Activated T-cell treated with anti-CD3 and anti-CD28 coated beads, Interleukin-2, amount 50 U/mL, for 1 hour (primary cell): ENCODE measurements around the gene NARF.
A peak's percentile ranks its signal among the peaks of the same experiment; 100 is the strongest.

Experiments
- DNase-seq: peaks from one replicate; pipeline ENCODE4 v3.0.0-alpha.2; 2020

The NARF gene

DNA sequence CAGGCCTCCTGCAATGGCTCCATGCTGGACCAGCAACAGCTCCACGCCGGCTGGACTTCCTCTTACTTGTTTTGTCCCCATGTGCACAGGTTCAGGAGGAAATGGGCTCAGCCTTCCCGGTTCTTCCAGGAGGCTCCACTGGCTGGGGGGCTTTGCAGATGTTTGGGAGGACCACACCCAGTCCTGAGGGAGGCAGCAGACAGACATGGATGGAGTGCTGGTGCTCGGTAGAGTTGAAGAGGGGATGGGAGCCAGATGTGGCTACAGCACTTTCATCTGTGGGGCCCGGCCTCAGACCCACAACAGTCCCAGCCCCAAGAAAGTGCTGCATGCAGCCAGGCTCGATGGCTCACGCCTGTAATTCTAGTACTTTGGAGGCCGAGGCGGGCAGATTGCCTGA, 21.8 kb downstream of the NARF start:
- DNase-seq: no peak

DNA sequence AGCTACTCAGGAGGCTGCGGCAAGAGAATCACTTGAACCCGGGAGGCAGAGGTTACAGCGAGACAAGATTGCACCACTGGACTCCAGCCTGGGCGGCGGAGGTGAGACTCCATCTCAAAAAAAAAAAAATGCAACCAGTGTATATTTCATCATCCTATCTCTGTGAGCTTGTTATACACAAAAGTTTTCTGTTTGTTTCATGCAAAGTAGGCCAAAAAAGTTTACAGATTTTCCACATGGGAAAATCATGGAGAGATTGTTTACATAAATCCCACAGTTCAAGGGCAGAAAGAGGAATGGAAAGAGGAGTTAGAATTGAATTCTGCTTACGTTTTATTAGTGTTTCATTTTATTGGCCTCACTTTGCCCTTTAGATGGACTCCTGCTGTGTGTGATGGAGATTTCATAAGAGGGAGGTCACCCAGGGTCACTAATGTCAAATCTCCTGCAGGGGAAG, 24.7 kb downstream of the NARF start:
- DNase-seq: no peak

DNA sequence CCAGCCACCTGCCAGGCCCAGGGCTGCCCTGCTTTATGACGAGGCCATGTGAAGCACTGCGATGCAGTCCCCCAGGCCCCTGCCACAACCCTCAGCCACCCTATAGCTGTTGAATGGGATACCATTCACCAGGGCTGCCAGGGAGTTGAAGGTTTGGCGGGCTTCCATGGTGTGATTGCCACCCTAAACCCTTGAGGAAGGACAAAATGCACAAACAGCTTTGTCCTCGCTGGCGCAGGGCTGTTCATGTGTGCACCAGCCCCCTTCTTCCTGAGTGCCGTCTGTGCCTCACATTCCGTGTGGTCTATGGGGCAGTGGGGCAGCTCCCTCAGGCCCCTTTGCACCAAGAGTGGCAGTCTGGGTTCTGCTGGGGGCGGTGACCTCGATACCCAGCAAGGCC, 25.3 kb downstream of the NARF start:
- DNase-seq: no peak

DNA sequence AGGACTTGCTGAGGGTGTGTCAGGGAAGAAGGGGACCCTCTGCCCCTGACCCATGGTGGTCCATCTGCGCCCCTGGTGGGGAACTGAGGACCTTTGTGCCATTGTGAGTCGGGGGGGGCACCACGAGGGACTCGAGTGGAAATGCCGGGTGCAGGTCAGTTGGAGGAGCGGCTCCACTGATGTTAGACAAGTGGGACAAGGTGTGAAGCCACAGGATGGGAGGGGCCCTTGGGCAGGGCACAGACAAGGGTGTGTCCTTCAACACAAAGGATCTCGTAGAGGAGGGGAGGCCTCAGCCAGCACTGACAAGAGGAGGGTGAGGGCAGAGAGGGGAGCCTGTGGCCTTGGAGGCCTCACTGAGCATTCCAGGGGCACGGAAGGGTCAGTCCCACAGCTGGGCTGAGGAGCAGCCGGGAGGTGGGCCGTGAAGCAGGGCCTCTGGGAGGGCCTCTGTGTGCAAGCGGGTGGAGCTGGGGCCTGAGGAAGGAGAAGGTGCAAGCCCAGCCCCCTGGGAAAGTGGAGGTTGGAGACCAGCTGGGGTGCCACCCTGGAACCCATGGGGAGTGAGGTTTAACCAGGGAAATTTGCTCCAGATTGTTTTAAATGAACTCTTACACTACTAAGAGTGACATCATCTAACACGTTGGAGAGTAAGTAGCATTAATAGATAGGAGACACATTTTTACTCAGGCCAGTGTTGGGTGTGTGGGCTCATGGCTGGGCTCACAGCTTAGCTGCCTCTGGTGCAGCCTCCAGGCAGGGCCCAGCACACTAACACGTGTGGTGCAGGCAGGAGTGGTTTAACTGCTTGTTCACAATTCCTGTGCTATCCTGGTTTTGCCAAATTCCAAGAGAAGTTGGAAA, 27.9 kb downstream of the NARF start:
- DNase-seq: no peak

DNA sequence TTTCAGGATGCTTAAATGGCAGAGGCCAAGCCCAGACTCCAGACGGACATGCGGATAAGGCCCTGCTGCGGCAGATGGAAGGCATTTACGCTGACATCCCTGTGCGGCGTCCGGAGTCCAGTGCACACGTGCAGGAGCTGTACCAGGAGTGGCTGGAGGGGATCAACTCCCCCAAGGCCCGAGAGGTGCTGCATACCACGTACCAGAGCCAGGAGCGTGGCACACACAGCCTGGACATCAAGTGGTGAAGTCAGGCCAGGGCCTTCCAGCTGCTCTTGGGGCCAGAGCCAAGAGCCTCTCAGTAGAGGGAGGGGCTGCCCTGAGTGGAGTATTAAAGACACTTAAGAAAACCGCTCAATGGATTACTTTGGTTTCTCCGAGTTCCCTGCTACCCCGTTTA, 29.4 kb downstream of the NARF start:
- no peak for DNase-seq

DNA sequence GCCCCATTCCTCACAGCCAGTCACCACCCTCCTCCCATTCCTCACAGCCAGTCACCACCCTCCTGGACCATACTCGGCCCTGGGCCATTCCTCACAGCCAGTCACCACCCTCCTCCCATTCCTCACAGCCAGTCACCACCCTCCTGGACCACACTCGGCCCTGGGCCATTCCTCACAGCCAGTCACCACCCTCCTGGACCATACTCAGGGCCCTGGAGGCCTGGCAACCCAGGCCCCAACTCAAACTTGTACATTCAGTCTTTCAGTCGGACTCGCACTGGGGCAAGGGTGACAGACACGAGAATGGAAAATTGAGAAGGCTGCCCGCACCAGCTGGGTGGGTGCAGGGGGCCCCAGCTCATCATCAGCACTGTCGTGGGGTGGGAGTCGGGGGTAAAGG, 30.6 kb downstream of the NARF start:
- no peak for DNase-seq

DNA sequence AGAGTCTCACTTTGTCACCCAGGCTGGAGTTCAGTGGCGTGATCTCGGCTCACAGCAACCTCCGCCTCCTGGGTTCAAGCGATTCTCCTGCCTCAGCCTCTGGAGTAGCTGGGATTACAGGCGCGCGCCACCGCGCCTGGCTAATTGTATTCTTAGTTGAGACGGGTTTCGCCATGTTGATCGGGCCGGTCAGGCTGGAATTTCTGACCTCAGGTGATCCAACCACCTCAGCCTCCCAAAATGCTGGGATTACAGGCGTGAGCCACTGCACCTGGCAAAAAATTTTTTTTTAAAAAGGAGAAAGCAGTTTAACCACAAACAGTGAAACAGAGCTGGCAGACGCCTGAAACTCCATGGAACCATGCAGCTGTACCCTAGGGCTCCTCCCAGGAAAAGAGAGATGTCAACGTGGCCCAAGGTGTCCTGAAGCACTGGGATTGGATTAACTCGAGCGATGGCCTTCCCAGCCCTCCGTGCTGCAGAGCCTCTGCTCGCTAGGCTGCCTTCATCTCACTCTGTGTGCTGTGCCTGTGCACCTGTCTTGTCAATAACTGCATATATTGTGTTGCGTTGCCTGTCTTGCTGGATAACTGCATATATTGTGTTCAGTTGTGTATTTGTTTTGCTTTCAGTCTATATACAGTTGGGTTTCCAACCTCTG, 31.4 kb downstream of the NARF start:
- DNase-seq: no peak

DNA sequence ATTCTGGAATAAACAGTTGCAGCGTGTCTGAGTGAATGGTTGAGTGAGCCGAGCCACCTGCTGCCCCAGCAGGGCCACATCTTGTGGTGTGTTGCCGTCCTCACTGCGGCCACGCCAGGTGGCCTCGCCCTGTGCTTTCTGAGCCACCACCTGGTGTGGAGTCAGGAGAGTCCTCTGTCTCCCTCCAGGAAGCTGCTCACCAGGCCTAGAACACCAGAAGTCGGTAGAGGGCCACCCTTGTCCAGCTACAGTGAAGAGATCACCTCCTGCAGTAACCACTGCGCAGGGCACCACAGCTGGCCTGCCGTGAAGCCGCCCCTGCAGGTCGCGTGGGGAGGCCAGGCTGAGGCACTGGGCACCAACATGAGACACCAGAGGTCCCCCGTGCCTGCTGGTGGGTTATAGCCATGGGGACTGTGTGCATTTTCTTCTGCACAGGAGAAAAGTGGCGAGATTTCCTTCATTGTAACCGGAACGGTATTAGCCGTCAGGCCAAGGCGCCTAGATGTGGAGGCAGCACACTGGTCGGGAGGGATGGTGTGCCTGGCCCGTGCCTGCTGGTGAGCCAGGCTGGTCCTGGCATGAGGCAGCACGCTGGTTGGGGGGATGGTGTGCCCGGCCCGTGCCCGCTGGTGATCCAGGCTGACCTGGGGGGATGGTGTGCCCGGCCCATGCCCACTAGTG, 32.1 kb downstream of the NARF start:
- DNase-seq: no peak

DNA sequence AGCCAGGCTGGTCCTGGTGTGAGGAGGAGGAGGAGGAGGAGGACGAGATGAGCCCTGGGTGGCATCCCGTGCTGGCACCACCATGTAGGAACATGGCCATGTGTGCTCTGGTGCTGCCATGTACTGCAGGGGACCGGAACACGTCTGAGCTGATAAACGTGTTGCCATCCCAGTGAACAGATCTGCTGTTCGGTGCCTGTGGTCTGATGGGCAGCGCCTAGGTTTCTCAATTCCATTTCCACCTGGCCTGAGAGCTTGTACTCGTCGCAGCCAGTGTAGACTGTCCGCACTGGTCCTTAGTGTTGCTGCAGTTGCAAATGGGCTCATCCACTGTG, 32.6 kb downstream of the NARF start:
- no peak for DNase-seq

DNA sequence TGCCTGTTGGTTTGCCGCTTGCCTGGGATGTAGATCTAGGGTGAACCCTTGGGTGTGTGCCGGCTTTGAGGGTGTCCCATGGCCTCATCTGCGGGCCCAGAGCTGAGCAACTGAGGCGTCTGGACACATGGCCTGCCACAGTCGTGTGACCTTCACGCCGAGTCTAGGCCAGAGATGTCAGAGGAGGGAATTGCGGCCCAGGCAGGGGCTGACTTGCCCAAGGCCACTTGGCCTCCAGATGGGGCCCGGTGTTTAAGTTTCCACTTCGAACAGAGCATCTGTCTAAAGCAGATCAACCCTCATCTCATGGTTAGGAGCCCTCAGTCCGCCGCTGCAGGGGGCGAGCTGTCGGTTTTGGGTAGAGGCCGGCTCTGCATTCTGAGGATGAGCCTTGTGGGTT, 33.0 kb downstream of the NARF start:
- no peak for DNase-seq

DNA sequence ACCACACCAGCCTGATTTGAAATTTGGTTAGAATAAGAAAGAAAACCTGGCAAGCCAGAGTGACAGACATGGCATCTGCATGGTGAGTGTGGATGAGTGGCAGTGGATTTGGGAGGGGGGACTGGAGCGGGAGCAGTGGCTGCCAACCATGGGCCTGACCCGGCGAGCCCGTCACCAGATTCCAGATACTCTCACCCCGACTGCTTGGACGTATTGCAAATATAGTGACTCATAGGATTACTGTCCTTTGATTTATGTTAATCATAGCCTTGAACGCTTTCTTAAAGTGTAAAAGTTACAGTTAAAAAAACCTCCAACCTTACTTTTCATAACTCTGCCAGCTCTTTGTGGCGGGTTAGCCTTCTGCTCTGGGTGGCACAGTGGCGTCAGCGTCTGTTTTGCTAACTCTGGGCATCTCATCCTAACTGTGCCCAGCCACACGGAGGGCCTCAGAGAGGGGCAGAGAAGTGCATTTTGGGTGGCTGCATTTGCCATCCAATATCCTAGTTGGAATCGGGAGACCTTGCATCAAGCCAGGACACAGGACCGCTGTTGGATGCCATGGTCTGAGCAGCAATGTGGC, 34.2 kb downstream of the NARF start:
- no peak for DNase-seq

DNA sequence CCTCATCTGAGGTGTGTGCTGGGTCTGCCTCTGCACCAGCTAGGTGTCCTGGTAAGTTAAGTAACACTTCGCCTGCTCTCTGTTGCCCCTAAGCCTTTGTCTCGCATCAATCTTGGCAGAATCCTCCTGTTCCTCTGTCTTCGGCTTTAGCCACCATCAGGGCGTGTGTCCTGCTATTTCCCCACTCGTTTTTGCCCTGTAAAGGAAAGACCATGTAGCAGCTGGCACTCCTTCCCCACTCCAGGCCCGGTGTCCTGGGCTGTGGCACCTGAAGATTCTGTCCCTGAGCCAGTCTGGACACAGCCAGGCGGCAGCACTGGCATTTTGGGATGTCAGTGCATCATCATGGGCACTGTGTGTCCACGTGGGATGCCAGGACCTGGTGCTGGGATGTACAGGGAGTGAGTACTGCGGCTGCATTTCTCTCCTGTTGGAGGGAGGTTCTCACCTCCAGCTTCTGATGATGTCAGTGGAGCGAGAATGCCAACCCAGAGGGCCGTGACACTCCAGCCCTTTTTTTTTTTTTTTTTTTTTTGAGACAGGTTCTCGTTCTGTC, 34.8 kb downstream of the NARF start:
- DNase-seq: no peak

DNA sequence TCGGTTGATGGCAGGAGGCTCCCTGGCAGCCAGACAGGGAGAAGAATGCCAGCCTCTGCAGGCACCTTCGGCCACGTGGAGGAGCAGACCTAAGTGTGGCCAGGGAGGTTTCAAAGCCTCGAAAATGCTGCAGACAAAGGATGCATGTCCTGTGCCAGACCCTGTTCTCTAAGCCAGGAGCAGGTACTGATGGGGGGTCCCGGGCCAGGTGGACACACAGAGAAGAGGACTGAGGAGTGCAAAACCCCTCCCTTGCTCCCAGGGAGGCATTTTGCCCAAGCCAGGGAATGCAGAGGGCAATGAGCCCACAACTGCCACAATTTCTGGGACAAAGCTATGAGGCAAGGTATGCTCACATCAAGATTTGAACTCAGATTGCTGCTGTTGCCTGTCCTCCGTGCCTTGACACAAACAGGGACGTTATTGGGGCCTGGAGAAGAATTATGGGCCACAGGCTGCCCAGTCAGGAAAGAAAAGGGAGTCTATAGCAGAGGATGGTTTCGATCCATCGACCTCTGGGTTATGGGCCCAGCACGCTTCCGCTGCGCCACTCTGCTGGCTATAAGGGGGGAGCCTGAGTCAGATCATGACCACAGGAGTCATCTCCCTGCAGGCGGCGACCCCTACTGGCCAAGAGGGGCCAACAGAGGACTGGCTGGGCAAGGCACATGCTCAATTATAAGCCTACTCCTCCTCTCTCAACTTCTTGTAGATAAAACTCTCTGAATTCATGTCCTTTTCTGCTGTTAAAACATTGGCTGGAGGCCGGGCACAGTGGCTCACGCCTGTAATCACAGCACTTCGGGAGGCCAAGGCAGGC, 35.9 kb downstream of the NARF start:
- peak; percentile 90 for DNase-seq

DNA sequence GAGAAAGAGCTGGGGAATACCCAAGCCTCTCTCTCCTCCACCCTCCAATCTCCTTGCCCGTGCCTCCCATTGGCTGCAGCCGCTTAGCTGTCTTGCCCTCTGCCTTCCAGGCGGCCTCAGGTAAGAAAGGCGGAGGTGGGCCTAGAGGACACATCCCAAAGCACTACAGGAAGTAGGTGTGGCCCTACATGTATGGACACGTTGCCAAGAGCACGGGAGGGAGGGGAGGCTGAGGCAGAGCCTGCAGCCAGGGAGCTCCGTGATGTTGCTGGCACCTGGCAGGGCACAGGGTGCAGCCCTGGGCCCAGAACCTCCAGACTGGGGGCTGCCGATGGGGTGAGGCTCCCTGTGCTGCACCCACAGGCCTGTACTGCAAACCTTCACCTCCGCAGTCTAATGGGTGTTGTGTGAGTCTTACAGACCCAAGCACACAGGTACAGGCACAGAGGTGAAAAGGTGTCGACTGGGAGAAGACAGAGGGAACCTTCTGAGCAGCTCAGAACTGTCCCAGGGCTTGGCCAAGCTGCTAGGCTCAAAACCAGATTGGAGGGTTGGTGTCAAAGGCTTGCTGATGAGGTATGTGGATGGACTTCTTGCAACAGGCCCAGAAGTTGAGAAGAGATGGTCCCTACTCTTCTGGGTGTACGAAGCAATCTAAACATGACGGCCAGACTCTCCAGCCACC, 37.4 kb downstream of the NARF start:
- DNase-seq: no peak

DNA sequence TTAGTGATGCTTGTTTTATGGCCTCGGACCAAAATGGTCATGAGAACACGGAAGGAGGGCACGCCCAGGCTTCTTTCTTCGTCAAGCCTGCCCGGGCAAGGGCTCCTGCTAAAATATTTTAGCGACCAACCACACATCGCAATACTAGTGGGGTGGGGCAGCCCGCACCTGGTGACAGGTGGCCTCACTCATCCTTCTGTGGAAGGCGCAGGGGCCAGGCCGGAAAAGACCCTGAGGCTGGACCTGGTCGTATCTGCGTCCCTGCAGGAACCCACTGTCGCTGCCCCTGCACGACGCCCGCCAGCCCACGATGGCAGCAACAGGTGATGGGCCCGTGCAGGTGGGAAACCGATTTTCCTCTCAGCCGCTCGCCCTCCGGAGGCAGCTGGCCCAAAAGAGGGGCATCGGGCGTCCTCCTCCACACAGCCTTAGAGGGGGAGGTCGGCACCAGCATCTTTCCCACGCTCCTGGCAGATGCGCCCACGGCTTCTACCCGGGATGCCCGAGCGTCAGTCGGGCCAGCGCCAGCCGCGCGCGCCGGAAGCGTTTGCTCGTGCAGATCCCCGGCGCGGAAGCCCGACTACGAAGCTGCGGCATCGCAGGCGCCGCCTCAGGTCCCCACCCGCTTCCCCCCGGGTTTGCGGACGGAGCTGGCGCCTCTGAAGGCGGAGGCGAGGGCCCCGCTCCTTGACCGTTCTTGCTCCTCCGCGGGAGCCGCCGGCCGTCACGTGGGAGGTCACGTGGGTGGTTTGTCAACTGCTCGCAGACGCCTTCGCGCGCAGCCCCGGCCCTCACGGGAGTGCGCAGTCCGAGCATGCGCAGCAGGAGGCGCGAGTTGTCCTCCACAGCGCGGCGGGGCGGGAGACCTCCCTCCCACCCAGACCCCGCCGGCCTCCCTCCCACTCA, 38.2 kb downstream of the NARF start:
- DNase-seq: peak; percentile 89

DNA sequence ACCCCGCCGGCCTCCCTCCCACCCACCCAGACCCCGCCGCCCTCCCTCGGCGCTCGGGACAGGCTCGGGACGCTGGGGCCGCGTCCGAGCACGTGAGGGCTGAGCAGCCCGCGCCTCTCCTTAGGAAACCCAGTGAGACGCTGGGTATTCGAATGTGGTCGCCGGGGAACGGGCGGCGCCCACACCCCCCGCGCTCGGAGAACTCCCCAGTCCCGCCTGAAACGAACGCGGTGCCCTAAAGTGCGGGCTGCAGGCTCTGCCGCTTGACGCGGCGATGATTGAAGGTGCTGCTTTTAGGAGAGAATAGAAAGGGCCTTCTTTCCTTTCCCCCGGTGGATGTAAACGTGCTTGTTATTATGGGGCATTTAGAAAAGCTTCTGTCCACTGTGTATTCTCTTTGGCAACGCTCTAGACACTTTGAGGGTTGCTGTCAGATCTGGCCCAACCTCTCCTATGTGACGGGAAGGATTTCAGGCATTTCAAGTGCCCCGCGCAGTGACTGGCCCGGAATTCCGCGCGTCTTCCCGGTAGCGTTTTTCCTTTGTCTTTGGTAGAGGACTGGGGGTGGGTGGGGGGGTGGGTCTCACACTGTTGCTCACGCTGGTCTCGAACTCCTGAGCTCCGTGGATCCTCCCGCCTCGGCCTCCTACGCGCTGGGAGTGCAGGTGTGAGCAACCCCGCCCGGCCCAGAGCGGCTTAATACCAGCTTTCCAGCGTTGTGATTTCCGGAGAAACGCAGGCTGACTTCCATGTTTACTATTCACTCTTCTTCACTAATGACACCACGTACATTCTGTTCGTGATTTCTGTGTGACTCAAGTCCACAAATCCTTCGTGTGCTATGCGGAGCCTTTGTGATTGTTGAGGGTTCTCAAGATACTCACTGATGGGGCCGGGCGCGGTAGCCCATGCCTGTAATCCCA, 39.2 kb downstream of the NARF start:
- peak; percentile 54 for DNase-seq

DNA sequence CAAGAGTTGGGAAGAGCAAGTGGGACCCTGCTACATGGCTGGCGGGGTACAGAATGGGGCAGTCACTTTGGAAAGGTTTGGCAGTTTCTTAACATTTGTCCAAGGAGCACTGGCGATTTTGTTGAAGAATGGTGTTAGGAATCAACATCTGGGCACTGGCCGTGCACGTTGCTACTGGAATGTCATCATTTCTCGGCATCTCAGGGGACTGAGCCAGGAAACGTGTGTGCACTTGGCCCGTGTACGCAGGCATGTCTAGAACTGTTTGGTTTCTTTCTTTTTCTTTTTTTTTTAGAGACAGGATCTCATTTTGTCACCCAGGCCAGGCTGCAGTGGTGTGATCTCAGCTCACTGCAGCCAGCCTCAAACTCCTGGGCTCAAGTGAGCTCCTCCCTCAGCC, 43.7 kb downstream of the NARF start:
- DNase-seq: no peak

DNA sequence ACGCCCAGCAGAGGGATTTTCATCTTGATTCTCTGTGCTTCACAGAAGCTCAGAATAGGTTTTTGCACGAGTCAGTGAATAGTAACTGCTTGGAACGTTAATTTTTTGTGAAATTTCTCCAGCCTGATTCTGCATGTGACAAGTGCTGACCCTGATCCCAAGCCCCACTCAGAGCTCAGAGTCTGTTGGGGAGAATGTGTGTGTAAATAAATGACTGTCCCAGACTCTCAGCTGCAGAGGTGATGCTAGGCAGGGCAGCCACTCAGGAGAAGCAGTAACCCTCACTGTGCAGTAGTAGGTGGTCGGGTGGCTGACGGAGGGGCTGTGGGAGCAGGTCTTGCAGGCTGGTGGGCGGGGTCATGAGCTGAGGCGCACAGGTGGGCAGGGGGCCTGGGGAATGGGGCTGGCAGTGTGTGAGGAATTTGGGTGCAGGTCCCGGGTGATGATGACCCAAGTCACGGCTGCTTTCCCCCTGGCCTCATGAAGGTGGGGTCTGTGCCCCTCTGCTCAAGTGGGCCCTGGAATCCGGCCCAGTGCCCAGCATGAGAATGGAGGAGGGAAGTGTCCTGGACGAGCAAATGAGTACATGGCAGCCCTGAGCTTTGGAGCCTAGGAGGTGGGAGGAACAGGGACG, 44.7 kb downstream of the NARF start:
- no peak for DNase-seq

DNA sequence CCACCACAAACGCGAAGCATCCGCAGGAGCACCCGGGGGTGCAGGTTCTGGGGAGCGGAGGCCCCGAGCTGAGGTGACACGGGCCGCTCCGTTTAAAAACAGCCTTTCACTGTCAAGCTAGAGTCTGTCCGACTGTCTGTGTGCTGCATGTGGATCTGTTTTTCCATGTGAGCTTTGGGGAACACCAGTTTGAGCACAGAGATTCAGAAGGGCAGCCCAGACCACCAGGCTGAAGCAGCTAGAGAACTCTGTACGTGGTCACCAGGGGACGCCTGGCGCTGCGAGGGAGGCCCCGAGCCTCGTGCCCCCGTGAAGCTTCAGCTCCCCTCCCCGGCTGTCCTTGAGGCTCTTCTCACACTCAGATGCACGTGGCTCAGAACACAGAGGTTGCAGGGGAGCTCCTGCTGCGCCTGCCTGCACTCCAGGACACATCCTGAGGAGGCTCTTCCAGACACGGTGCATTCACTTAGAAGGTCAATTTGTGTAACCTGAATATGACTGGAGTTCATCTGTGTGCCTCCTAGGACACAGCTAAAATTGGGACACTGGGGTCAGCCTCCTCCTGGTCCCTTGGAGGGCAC, 45.3 kb downstream of the NARF start:
- DNase-seq: no peak
